GM23338 (cell line): ENCODE data around the gene LAS1L. TPM values are rescaled to one million over a fixed set of nuclear protein-coding genes. Genes with fewer than 3 reads are reported as not detected.

ENCODE experiments used
- ATAC-seq: fragments of 200-7000 bp; cut with Tn5 transposase; 3 replicates; pipeline ENCODE4 v1.9.1; 2020
- DNase-seq: peaks from one replicate; pipeline ENCODE4 v3.0.0-alpha.2; 2015; ENCODE audit warnings: low spot score
- H2AFZ ChIP-seq: fragments of 200-600 bp; sonication (generic); 2 replicates; pipeline ENCODE4 v1.8.0; 2016; ENCODE audit warnings: antibody characterized with exemption, mild to moderate bottlenecking, moderate library complexity
- H3F3A ChIP-seq: fragments of 200-600 bp; sonication (generic); replicated peaks from 2 replicates; pipeline ENCODE4 v1.8.0; 2017; ENCODE audit warnings: antibody characterized with exemption, mixed run types, low read depth
- H3K27ac ChIP-seq: fragments of 200-600 bp; sonication (generic); 2 replicates; pipeline ENCODE4 v1.6.1; 2016; ENCODE audit warnings: low read depth
- H3K27me3 ChIP-seq: fragments of 200-600 bp; sonication (generic); 2 replicates; pipeline ENCODE4 v1.8.0; 2016; ENCODE audit warnings: mild to moderate bottlenecking, mixed run types, moderate library complexity; ENCODE audit not compliant: insufficient read depth
- H3K36me3 ChIP-seq: fragments of 200-600 bp; sonication (generic); 2 replicates; pipeline ENCODE4 v1.8.0; 2016; ENCODE audit warnings: mild to moderate bottlenecking; ENCODE audit not compliant: insufficient read depth
- H3K4me1 ChIP-seq: fragments of 200-600 bp; sonication (generic); 2 replicates; pipeline ENCODE4 v1.8.0; 2016; ENCODE audit warnings: mild to moderate bottlenecking, moderate library complexity; ENCODE audit not compliant: insufficient read depth
- H3K4me2 ChIP-seq: fragments of 200-600 bp; sonication (generic); 2 replicates; pipeline ENCODE4 v1.7.1; 2017; ENCODE audit warnings: mixed run types
- H3K4me3 ChIP-seq: fragments of 200-600 bp; sonication (generic); 2 replicates; pipeline ENCODE4 v1.6.1; 2016; ENCODE audit warnings: mixed run types
- H3K79me2 ChIP-seq: fragments of 200-600 bp; sonication (generic); replicated peaks from 2 replicates; pipeline ENCODE4 v1.8.0; 2017; ENCODE audit warnings: mild to moderate bottlenecking; ENCODE audit not compliant: insufficient read depth
- H3K9me2 ChIP-seq: fragments of 200-600 bp; sonication (generic); 2 replicates; pipeline ENCODE4 v1.8.0; 2017; ENCODE audit not compliant: insufficient read depth
- H4K20me1 ChIP-seq: fragments of 200-600 bp; sonication (generic); replicated peaks from 2 replicates; pipeline ENCODE4 v1.8.0; 2017; ENCODE audit warnings: mild to moderate bottlenecking; ENCODE audit not compliant: insufficient read depth
- H3K27ac Mint-ChIP-seq: 2 replicates; pipeline ENCODE4 v1.8.0; 2020; ENCODE audit warnings: inconsistent platforms, mild to moderate bottlenecking, moderate library complexity, mixed read lengths
- H3K27me3 Mint-ChIP-seq: 3 replicates; pipeline ENCODE4 v1.8.0; 2022; ENCODE audit warnings: low read depth, mild to moderate bottlenecking, moderate library complexity, mixed read lengths, inconsistent platforms; ENCODE audit not compliant: insufficient read depth, poor library complexity
- H3K36me3 Mint-ChIP-seq: 3 replicates; pipeline ENCODE4 v1.8.0; 2021; ENCODE audit warnings: low read depth, mild to moderate bottlenecking, inconsistent platforms, moderate library complexity, mixed read lengths
- H3K4me1 Mint-ChIP-seq: 3 replicates; pipeline ENCODE4 v1.8.0; 2020; ENCODE audit warnings: mild to moderate bottlenecking, inconsistent platforms, mixed read lengths
- H3K4me3 Mint-ChIP-seq: 3 replicates; pipeline ENCODE4 v1.8.0; 2021; ENCODE audit warnings: moderate library complexity, mild to moderate bottlenecking, inconsistent platforms, mixed read lengths
- H3K9me3 Mint-ChIP-seq: 3 replicates; pipeline ENCODE4 v1.8.0; 2020; ENCODE audit warnings: moderate library complexity, mild to moderate bottlenecking, inconsistent platforms, mixed read lengths
- CREB1 ChIP-seq: fragments of 250-450 bp; sonication (Bioruptor Pico); IDR thresholded peaks from 2 replicates; pipeline ENCODE4 v1.5.0; 2020; ENCODE audit warnings: low read depth, mild to moderate bottlenecking, moderate library complexity
- EZH2 ChIP-seq: fragments of 200-600 bp; sonication (generic); IDR thresholded peaks from one replicate; pipeline ENCODE4 v1.8.0; 2017; ENCODE audit warnings: antibody characterized with exemption, mild to moderate bottlenecking, low read depth; ENCODE audit not compliant: unreplicated experiment
- EZH2phosphoT487 ChIP-seq: fragments of 200-600 bp; sonication (generic); IDR thresholded peaks from one replicate; pipeline ENCODE4 v1.8.1; 2018; ENCODE audit warnings: antibody characterized with exemption; ENCODE audit not compliant: unreplicated experiment
- JUNB ChIP-seq: IDR thresholded peaks from one replicate; pipeline ENCODE4 v1.6.1; 2016; ENCODE audit warnings: antibody characterized with exemption; ENCODE audit not compliant: unreplicated experiment
- POLR2AphosphoS5 ChIP-seq: IDR thresholded peaks from 2 replicates; pipeline ENCODE4 v1.6.1; 2016; ENCODE audit warnings: antibody characterized with exemption, low read depth
- STAT1 ChIP-seq: IDR thresholded peaks from one replicate; pipeline ENCODE4 v1.6.1; 2016; ENCODE audit warnings: antibody characterized with exemption; ENCODE audit not compliant: unreplicated experiment
- ZNF114 ChIP-seq: fragments of 250-450 bp; sonication (Bioruptor Pico); IDR thresholded peaks from 2 replicates; pipeline ENCODE4 v1.5.0; 2020; ENCODE audit warnings: mild to moderate bottlenecking, moderate library complexity
- ZNF462 ChIP-seq: fragments of 250-450 bp; sonication (Bioruptor Pico); IDR thresholded peaks from 2 replicates; pipeline ENCODE4 v1.5.0; 2020; ENCODE audit warnings: mild to moderate bottlenecking, moderate library complexity
- polyA plus RNA-seq: library from polyadenylated mRNA; unstranded; fragments of >200 nt; fragmentation: Nextera tagmentation; extraction: Ambion mirVana; gene quantifications from 2 replicates; pipeline ENCODE4 v1.2.1, GENCODE V29; 2016
- total RNA-seq: library from RNA; depleted of rRNA; stranded (reverse); fragments of >200 nt; shearing (Covaris generic); gene quantifications from 2 replicates; pipeline ENCODE4 v1.2.3, GENCODE V29; 2014
- TF ChIP-seq, protein P1 (sequence below), 2 experiments: fragments of 200-600 bp in 1 of 2; sonication (generic) in 1 of 2; conservative IDR thresholded peaks; 2 replicates each; pipeline versions ENCODE4 v1.5.1 to v1.6.1; 2016 to 2017; ENCODE audit warnings: antibody characterized with exemption in 2 of 2, low read depth in 2 of 2, mild to moderate bottlenecking in 2 of 2, moderate library complexity in 1 of 2
- TF ChIP-seq, protein P2 (sequence below): IDR thresholded peaks from 2 replicates; pipeline ENCODE4 v1.6.1; 2016; ENCODE audit warnings: antibody characterized with exemption

LAS1L gene
- total and polyA plus RNA-seq, 2 experiments from 2014 or later, result 46.5 to 64.4 TPM

GRCh38 chrX:65508851-65509250, 25.7 kb downstream of the LAS1L start:
- Histone ChIP-seq H3K4me1 (peaks cover 5% of the 10 kb centered on the region; the same call in 1 of the 2 replicates), H3K36me3 (no peaks in the 10 kb centered on the region), H3F3A (no peaks in the 10 kb centered on the region), H3K9me2 (no peaks in the 10 kb centered on the region), H3K4me3 (no peak overlapping the region), H3K79me2 (no peaks in the 10 kb centered on the region), H3K4me2 (no peak overlapping the region), H3K27me3 (no peaks in the 10 kb centered on the region), H4K20me1 (no peaks in the 10 kb centered on the region), H2AFZ (no peak overlapping the region), H3K27ac (no peak overlapping the region)
- no peak for TF ChIP-seq EZH2
- TF ChIP-seq, protein P1, sequence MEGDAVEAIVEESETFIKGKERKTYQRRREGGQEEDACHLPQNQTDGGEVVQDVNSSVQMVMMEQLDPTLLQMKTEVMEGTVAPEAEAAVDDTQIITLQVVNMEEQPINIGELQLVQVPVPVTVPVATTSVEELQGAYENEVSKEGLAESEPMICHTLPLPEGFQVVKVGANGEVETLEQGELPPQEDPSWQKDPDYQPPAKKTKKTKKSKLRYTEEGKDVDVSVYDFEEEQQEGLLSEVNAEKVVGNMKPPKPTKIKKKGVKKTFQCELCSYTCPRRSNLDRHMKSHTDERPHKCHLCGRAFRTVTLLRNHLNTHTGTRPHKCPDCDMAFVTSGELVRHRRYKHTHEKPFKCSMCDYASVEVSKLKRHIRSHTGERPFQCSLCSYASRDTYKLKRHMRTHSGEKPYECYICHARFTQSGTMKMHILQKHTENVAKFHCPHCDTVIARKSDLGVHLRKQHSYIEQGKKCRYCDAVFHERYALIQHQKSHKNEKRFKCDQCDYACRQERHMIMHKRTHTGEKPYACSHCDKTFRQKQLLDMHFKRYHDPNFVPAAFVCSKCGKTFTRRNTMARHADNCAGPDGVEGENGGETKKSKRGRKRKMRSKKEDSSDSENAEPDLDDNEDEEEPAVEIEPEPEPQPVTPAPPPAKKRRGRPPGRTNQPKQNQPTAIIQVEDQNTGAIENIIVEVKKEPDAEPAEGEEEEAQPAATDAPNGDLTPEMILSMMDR (conservative IDR thresholded peaks at IDR 0.05; ENCODE audit: low read depth in 2 of 2), result no peak
- TF ChIP-seq JUNB, result no peak
- no peak for DNase-seq
- Mint-ChIP-seq H3K4me1 (peaks cover 10% of the 10 kb centered on the region; the same call in 2 of the 3 replicates), H3K36me3 (peaks cover 32% of the 10 kb centered on the region), H3K27me3 (no peaks in the 10 kb centered on the region), H3K27ac (0 out of 2 replicates have a peak overlapping the region, but pooled peaks have one; percentile 40), H3K4me3 (no peak overlapping the region), H3K9me3 (peaks cover 3% of the 10 kb centered on the region; the same call in 1 of the 3 replicates)
- ATAC-seq, result no peak

DNA sequence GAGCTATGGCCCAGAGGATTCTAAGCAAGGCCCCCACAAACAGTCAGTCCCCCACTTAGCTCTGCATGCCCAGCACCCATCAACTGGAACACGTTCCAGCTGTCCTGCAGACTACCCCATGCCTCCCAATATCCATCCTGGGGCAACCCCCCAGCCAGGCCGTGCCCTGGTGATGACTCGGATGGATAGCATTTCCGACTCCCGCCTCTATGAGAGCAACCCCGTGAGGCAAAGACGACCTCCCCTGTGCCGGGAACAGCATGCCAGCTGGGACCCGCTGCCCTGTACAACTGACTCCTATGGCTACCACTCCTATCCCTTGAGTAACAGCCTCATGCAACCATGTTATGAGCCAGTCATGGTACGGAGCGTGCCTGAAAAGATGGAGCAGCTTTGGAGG, 32.0 kb downstream of the LAS1L start:
- ATAC-seq, result no peak
- peaks cover 5% of the 10 kb centered on the region; the same call in 1 of the 2 replicates for H3K4me1 ChIP-seq
- no peak for TF ChIP-seq EZH2phosphoT487
- TF ChIP-seq CREB1 (CRISPR knock-in tag), result no peak
- TF ChIP-seq EZH2, result no peak
- no peak for TF ChIP-seq ZNF114
- TF ChIP-seq JUNB, result no peak
- no peak for TF ChIP-seq ZNF462 (CRISPR knock-in tag)
- TF ChIP-seq, protein P2, sequence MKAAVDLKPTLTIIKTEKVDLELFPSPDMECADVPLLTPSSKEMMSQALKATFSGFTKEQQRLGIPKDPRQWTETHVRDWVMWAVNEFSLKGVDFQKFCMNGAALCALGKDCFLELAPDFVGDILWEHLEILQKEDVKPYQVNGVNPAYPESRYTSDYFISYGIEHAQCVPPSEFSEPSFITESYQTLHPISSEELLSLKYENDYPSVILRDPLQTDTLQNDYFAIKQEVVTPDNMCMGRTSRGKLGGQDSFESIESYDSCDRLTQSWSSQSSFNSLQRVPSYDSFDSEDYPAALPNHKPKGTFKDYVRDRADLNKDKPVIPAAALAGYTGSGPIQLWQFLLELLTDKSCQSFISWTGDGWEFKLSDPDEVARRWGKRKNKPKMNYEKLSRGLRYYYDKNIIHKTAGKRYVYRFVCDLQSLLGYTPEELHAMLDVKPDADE, result no peak
- TF ChIP-seq STAT1, result no peak
- TF ChIP-seq POLR2AphosphoS5, result no peak

More for the DNA sequence above, 32.0 kb downstream of the LAS1L start:
- H3K4me1 Mint-ChIP-seq, result peaks cover 9% of the 10 kb centered on the region; the same call in 2 of the 3 replicates
- H3K4me2 ChIP-seq, result no peak overlapping the region
- no peak overlapping the region for H3K27ac ChIP-seq
- no peaks in the 10 kb centered on the region for H4K20me1 ChIP-seq
- H3K27me3 ChIP-seq, result no peaks in the 10 kb centered on the region
- DNase-seq, result no peak
- H3K4me3 Mint-ChIP-seq, result no peak overlapping the region
- H3K27me3 Mint-ChIP-seq, result no peaks in the 10 kb centered on the region
- H3K27ac Mint-ChIP-seq, result no peak overlapping the region
- no peak overlapping the region for H2AFZ ChIP-seq
- H3K79me2 ChIP-seq, result no peaks in the 10 kb centered on the region
- no peaks in the 10 kb centered on the region for H3K9me3 Mint-ChIP-seq
- H3K36me3 Mint-ChIP-seq, result peaks cover 4% of the 10 kb centered on the region
- no peaks in the 10 kb centered on the region for H3K36me3 ChIP-seq
- H3K9me2 ChIP-seq, result no peaks in the 10 kb centered on the region
- no peak overlapping the region for H3K4me3 ChIP-seq
- no peaks in the 10 kb centered on the region for H3F3A ChIP-seq
